ENCODE data around the gene IKBIP.
"Not testable (repeated sequence)": the region's sequence is repeated elsewhere in the genome, so short reads cannot be mapped to it uniquely, and the experiment has no call there.

IKBIP gene

DNA sequence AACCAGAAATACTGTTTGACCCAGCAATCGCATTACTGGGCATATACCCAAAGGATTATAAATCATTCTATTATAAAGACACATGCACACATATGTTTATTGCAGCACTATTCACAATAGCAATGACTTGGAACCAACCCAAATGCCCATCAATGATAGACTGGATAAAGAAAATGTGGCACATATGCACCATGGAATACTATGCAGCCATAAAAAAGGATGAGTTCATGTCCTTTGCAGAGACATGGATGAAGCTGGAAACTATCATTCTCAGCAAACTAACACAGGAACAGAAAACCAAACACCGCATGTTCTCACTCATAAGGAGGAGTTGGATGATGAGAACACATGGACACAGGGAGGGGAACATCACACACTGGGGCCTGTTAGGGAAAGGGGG, 67.8 kb downstream of the IKBIP start:
- DNase-seq (ENCODE audit: low read depth) = not testable (repeated sequence)

GRCh38 chr12:98575013-98575412, 69.6 kb downstream of the IKBIP start:
- no peak for DNase-seq (ENCODE audit: low read depth)
